ENCODE data around the gene CRYL1.

The CRYL1 gene

GRCh38 chr13:20501592-20501991 is 24.1 kb downstream of the CRYL1 start:
- TF ChIP-seq EGR1 (IDR thresholded peaks at IDR 0.05) (no peak), YY1 (IDR thresholded peaks at IDR 0.05; ENCODE audit: low read depth) (no peak), NFIC (IDR thresholded peaks at IDR 0.05) (no peak), CREB1 (IDR thresholded peaks at IDR 0.05; ENCODE audit: low read depth) (no peak), CEBPB (IDR thresholded peaks at IDR 0.05) (no peak), FOXM1 (IDR thresholded peaks at IDR 0.05; ENCODE audit: borderline replicate concordance, low read depth) (no peak), ZBTB7A (IDR thresholded peaks at IDR 0.05; ENCODE audit: low read depth) (no peak), TAF1 (IDR thresholded peaks at IDR 0.05; ENCODE audit: low read depth) (no peak), RAD21 (IDR thresholded peaks at IDR 0.05; ENCODE audit: low read depth) (no peak), USF1 (IDR thresholded peaks at IDR 0.05) (no peak), EP300 (IDR thresholded peaks at IDR 0.05; ENCODE audit: borderline replicate concordance) (no peak), MAX (IDR thresholded peaks at IDR 0.05) (no peak), TCF12 (IDR thresholded peaks at IDR 0.05; ENCODE audit: low read depth) (no peak), TEAD4 (IDR thresholded peaks at IDR 0.05) (no peak)
- TF ChIP-seq, protein P1, sequence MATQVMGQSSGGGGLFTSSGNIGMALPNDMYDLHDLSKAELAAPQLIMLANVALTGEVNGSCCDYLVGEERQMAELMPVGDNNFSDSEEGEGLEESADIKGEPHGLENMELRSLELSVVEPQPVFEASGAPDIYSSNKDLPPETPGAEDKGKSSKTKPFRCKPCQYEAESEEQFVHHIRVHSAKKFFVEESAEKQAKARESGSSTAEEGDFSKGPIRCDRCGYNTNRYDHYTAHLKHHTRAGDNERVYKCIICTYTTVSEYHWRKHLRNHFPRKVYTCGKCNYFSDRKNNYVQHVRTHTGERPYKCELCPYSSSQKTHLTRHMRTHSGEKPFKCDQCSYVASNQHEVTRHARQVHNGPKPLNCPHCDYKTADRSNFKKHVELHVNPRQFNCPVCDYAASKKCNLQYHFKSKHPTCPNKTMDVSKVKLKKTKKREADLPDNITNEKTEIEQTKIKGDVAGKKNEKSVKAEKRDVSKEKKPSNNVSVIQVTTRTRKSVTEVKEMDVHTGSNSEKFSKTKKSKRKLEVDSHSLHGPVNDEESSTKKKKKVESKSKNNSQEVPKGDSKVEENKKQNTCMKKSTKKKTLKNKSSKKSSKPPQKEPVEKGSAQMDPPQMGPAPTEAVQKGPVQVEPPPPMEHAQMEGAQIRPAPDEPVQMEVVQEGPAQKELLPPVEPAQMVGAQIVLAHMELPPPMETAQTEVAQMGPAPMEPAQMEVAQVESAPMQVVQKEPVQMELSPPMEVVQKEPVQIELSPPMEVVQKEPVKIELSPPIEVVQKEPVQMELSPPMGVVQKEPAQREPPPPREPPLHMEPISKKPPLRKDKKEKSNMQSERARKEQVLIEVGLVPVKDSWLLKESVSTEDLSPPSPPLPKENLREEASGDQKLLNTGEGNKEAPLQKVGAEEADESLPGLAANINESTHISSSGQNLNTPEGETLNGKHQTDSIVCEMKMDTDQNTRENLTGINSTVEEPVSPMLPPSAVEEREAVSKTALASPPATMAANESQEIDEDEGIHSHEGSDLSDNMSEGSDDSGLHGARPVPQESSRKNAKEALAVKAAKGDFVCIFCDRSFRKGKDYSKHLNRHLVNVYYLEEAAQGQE (IDR thresholded peaks at IDR 0.05; ENCODE audit: low read depth): no peak

DNA sequence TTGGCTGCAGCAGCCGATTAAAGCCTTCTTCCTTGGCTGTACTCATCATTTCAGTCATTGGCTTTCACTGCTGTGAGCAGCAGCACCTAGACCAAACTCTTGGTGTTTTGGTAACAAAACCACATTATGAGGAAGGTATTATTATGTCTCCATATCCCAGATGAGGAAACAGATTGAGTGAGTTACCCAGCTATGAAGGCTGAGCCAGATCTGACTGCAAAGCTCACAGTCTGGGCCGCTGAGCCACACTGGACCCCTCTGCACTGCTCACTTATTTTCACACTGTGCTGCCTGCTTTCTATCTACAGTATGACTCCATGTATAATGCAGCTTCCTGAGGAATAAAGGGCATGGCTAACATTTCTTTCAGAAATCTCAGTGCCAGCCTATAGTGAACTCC is 24.5 kb downstream of the CRYL1 start:
- TF ChIP-seq EGR1 (IDR thresholded peaks at IDR 0.05) (no peak), ZBTB7A (IDR thresholded peaks at IDR 0.05; ENCODE audit: low read depth) (no peak), TAF1 (IDR thresholded peaks at IDR 0.05; ENCODE audit: low read depth) (no peak), TCF12 (IDR thresholded peaks at IDR 0.05; ENCODE audit: low read depth) (no peak), FOXM1 (IDR thresholded peaks at IDR 0.05; ENCODE audit: borderline replicate concordance, low read depth) (no peak), NFIC (IDR thresholded peaks at IDR 0.05) (no peak), TEAD4 (IDR thresholded peaks at IDR 0.05) (no peak), YY1 (IDR thresholded peaks at IDR 0.05; ENCODE audit: low read depth) (no peak), EP300 (IDR thresholded peaks at IDR 0.05; ENCODE audit: borderline replicate concordance) (no peak), CREB1 (IDR thresholded peaks at IDR 0.05; ENCODE audit: low read depth) (no peak), RAD21 (IDR thresholded peaks at IDR 0.05; ENCODE audit: low read depth) (no peak), USF1 (IDR thresholded peaks at IDR 0.05) (no peak), CEBPB (IDR thresholded peaks at IDR 0.05) (no peak), MAX (IDR thresholded peaks at IDR 0.05) (no peak)
- TF ChIP-seq, protein P1 (IDR thresholded peaks at IDR 0.05; ENCODE audit: low read depth): no peak

GRCh38 chr13:20499986-20500385 is 25.7 kb downstream of the CRYL1 start:
- no peak for TF ChIP-seq FOXM1 (IDR thresholded peaks at IDR 0.05; ENCODE audit: borderline replicate concordance, low read depth)

- TF ChIP-seq EGR1 (IDR thresholded peaks at IDR 0.05): no peak
- TF ChIP-seq CREB1 (IDR thresholded peaks at IDR 0.05; ENCODE audit: low read depth): no peak
- no peak for TF ChIP-seq ZBTB7A (IDR thresholded peaks at IDR 0.05; ENCODE audit: low read depth)
- TF ChIP-seq MAX (IDR thresholded peaks at IDR 0.05): no peak
- no peak for TF ChIP-seq NFIC (IDR thresholded peaks at IDR 0.05)
- TF ChIP-seq RAD21 (IDR thresholded peaks at IDR 0.05; ENCODE audit: low read depth): no peak
- TF ChIP-seq, protein P1 (IDR thresholded peaks at IDR 0.05; ENCODE audit: low read depth): no peak
- TF ChIP-seq TEAD4 (IDR thresholded peaks at IDR 0.05): no peak
- TF ChIP-seq CEBPB (IDR thresholded peaks at IDR 0.05): no peak
- TF ChIP-seq FOXM1 (IDR thresholded peaks at IDR 0.05; ENCODE audit: borderline replicate concordance, low read depth): no peak
- no peak for TF ChIP-seq TAF1 (IDR thresholded peaks at IDR 0.05; ENCODE audit: low read depth)
- TF ChIP-seq USF1 (IDR thresholded peaks at IDR 0.05): no peak
- no peak for TF ChIP-seq EP300 (IDR thresholded peaks at IDR 0.05; ENCODE audit: borderline replicate concordance)
- TF ChIP-seq TCF12 (IDR thresholded peaks at IDR 0.05; ENCODE audit: low read depth): no peak
- no peak for TF ChIP-seq YY1 (IDR thresholded peaks at IDR 0.05; ENCODE audit: low read depth)
These were observed 27.0 kb downstream of the CRYL1 start for GRCh38 chr13:20498659-20499058.
